COLO829 (cell line): ENCODE measurements around the gene IL20RA.

Experiments used
- DNase-seq: peaks from one replicate; pipeline ENCODE4 v3.0.0; 2012; ENCODE audit warnings: low spot score

Gene IL20RA

DNA sequence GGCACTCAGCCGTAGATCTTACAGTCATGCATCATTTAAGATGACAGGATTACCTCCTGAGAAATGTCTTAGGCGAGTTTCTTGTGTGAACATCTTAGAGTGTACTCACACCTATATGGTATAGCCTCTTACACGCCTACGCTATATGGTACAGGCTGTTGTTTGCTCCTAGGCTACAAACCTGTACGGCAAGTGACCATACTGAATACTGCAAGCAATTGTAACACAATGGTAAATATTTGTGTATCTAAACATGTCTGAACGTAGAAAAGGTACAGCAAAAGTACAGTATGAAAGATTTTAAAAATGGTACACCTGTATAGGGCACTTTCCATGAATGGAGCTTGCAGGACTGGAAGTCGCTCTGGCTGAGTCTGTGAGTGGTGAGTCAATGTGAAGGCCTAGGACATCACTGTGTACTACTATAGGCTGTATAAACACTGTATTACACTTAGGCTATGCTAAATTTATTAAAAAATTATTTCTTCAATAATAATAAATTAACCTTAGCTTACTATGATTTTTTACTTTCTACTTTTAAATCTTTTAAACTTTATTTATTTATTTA lies 541 bp upstream of the IL20RA start:
- no peak for DNase-seq

- DNase-seq, result no peak
Observed at GRCh38 chr6:137043710-137044365, 927 bp downstream of the IL20RA start.

DNA sequence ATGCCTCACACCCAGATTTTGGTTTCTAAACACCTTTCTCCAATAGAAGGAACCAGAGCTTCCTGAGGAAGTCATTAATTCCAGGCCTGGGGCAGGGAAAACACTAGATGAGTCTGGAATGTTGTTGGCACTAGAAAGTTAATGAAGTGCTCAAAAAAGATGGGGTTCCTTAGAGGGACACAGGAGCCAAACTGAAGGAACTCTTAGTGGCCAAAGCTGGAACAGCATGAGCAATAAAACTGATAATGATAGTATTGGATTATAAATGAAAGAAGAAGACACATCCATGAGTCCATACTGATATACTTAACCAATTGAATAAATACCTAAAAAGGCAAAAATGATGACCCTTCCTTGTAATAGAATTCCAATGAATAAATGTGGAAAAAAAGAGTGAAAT lies 4.4 kb downstream of the IL20RA start:
- DNase-seq, result no peak

DNA sequence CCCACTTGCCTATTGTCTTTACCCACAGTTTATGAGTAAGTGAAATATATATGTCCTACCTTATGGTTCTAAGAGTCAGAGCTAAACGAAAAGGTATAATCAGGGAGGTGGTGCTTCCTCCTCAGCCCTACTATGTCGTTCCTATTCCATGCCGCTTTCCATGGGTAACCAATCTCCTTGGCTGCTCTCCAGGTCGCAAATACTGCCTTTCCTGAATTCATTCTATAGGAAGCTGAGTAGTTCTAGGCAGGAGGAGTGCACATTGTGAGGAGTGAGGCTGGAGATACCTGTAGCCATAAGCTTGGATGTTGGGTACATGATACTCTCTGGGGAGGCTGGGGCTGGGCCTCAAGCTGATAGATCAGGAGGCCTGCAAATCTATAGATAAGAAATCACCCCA lies 5.8 kb downstream of the IL20RA start:
- no peak for DNase-seq

- no peak for DNase-seq
Observed at GRCh38 chr6:137036566-137037300, 8.0 kb downstream of the IL20RA start.

- no peak for DNase-seq
Observed at GRCh38 chr6:137033828-137034227, 10.9 kb downstream of the IL20RA start.

DNA sequence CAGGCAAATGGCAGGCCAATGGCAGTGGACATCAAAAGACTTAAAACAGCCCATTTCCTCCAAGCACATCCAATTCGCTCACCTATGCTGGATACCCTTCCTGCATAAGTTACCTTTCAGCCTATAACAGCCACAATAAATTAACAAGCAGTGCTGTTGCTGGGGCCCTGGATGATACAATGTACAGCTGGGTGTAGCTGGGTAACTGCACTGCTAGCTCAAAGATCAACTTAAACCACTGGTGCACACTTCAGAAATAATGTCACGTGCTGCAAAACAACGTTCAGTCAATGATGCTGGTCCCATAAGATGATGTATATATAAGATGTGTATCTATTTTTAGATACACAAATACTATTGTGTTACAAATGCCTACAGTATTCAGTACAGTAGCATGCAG lies 13.6 kb downstream of the IL20RA start:
- DNase-seq, result no peak

DNA sequence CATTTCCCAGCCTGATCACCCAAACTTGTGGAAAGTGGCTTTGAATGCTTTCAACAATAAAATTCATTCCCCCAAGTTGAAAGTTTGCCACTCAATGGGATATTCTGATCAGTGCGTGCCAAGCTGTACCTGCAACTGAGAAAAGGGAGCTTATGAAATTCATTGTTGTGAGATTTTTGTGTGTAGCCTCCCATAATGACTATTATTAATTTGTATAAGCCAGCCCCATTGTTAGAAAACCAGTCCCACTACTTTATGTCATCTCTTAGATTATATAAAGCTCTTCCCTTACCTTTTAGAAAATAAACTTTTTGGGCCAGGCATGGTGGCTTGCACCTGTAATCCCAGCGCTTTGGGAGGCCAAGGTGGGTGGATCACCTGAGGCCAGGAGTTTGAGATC lies 15.9 kb downstream of the IL20RA start:
- DNase-seq, result no peak

DNA sequence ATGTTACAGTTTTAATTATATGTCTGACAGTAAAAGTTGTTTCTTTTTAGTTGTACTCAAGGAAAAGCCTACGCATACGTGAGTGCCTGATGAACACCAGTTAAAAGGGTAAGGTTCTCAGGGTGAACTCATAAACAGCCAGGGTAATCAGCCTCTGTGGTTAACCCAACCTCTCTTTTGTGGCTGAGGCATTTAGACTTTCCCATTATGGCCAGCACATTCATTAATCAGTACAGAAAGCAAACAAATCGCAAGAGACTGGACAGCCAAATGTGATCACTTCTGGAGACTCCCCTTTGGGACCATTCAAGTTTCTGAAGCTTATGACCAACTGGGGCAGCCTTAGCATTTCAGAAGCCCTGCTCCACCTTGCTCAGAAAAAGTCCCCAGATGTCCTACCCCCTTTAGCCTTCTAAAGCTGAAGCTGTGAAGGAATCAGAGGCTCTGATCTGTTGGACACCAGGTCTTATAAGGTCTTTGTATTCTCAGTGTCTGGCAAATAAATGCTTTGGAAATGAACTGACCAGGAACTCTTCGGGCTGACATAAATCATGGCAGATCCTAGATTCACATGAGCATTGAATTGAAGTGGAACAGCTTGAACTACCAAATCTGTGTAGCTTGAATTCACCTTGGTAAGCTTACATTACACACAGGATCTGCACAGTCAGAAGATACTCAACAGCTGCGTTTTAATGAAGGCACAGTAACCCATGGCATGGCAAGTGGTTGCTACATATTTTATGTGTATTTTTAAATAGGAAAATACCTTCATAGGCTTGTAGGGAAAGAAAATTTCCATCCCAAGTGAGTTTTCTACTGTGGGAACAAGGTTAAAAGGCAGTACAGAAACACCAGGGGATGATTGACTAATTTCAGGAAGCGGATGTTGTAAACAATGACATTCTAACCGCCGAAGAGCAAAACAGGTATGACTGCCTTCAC lies 18.7 kb downstream of the IL20RA start:
- DNase-seq, result no peak

GRCh38 chr6:137024237-137024990 lies 20.4 kb downstream of the IL20RA start:
- no peak for DNase-seq

DNA sequence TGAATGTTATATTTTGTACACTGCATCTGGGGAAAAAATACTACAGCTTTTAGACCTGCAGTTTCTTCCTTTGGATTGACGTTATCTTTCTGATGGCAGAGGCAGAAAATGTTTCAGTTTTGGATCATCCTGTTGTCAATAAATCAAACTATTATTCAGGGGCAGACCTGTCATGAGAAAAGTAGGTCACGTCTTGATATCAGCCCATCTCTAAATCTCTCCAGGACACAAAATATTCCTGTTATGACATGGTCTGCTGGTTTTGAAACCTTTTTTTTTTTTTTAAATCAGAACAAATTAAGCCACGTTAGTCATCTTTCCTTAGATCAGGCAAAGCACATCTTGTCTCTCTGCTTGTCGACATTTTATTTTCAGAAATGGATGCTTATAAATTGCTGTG lies 24.0 kb downstream of the IL20RA start:
- no peak for DNase-seq

DNA sequence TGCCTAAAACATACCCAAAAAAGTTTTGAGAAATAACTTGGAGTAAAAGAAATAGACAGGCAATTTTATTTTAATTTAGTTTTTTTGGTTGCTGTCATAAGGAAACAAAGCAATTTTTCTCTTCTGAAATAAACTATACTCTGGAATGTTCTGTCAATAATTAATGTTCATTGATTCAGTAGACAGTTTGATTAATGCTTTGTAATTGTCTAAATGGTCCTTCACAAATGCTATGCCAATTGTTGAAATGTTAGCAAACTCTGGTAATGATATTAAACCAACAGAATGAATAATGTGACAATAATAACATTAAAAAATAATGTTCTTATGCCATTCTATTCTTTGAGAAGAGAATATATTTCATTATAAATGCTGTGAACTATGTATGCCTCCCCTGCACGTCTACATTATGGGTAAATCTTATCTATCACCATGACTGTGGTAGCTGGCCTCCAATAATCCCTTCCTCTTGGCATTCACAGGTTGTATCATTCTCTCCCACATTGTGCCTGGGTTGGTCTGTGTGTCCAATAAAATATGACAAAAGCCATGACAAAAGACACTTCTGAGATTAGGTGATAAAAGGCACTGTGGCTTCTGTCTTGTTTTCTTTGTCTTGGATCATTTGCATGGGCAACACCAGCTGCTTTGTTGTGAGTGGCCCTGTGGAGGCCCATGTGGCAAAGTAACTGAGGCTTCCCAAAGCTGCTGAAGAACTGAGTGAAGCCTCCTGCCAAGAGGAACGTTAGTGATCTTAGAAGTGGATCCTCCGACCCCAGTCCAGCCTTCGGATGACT lies 25.1 kb downstream of the IL20RA start:
- no peak for DNase-seq

GRCh38 chr6:137017081-137017480 lies 27.7 kb downstream of the IL20RA start:
- no peak for DNase-seq

DNA sequence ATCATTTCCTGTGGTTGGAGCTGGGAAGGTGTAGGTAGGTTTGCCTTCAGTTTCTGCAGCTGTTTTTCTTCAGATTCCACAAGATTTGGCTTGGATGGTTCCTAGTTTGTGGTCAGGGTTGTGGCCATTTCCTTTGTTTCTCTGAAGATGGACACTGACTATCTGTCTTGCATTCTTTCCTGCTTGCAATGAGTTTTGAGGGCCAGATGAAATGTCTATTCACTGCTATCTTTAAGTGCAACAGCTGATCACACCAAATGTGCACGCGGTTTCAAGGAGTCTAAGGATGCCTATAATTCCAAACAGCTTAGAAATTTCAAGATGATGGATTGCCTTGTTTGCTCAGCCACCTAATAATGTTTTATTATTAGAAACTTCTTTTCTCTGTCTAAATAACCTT lies 28.4 kb downstream of the IL20RA start:
- no peak for DNase-seq

DNA sequence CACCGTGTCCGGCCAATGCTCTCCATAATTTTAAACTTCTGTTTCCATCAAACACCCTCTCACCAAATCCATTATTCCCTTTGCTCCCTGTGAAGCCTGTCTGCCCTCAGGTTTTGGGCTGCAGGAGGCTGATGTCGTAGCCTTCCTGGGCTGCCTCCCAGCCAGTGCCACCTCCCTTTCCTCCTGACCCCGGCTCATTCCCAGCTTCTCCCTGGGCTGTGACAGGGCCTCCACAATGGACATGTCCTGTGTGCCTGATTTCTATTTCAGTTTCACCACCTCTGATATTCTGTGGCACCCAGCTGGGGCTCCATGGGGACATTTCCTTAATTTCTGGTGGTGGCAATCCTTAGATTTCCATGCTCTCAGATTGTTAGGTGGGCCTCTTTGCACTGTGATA lies 28.8 kb downstream of the IL20RA start:
- DNase-seq, result no peak

- DNase-seq, result peak; percentile 52
Observed at GRCh38 chr6:137013738-137014602, 30.8 kb downstream of the IL20RA start.

DNA sequence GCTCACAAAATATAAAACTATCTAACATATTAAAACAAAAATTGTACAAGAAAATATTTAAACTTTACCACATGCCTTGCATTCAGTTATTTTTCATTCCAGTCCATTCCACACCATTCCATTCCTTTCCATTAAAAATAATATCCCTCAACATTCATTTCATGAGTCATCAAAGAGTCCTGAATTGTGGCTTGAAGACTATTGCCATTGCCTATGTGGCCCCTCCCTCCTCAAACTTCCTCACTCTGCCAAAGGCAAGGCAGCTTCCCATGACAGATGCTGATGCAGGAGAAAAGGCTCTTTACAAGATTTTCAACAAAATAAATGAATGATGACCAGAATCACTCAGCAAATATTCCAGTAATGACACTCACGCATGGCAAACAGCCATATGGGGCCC lies 31.7 kb downstream of the IL20RA start:
- DNase-seq, result peak; percentile 58

DNA sequence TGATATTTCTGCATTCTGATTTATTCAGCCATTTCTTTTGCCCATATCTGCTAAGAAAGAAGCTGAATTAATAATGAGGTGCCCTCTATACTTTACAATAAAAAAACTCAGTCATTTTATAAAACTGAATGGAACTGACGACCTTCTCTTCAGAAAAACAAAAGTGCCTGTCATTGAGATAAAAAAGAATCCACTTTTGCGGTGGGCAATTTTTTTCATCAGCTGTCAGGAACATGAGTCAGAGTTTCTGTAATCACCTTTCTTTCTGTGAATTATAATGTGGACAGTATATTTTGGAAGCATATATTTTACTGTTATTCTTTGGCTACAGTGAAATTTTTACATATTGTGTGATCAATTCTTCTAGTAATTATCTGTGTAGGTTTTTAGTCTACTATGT lies 33.4 kb downstream of the IL20RA start:
- DNase-seq, result peak; percentile 61

- DNase-seq, result no peak
Observed at GRCh38 chr6:137010128-137010718, 34.5 kb downstream of the IL20RA start.
